Measurements from ENCODE around the gene YLPM1.

Gene YLPM1

DNA sequence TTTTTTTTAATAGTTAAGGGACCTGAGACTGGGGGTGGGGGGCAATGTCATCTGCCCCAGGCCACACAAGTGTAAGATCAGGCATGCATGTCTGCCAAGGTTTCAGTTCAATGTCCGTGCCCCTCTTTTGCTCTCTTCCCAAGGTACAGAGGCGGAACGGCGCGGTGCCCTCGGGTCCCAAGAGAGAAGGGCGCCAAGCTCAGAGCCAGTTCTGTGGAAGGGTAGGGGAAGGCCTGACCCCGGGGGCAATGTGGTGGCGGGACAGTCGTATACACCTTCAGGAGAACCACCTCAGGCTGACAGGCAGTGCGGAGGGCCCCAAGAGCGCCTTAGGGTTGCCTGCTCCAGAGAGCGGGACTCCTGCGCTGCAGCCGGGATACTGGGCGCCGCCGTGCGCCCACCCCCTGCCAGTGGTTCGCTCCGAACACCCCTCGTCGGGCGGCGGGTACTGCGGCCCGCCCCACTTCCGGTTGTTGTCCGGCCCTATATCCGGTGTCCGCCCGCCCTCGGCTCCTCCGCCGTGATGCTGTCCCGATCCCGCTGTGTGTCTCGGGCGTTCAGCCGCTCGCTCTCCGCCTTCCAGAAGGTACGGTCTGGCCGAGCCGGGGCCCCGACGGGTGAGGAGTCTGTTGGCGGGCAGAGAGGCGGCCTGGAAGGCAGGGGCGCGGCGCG is 118.5 kb downstream of the YLPM1 start, which contains the start of gene DLST:
TSS of gene DLST (plus strand) at position 486 of the 672 bp plus-strand sequence. CDS start at position 524, 38 bp downstream.
- TF ChIP-seq POLR2A (IDR thresholded peaks at IDR 0.05; ENCODE audit: low read depth, low read length) (peak; percentile 90), TAF1 (IDR thresholded peaks at IDR 0.05; ENCODE audit: borderline replicate concordance, low read depth, low read length) (peak; percentile 79; the same call in 1 of the 2 replicates), POLR2AphosphoS5 (IDR thresholded peaks at IDR 0.05; ENCODE audit: low read depth, low read length) (peak; percentile 87)
- FAIRE-seq (peak; percentile 95), DNase-seq (ENCODE audit: insufficient read length) (peak; percentile 92)

DNA sequence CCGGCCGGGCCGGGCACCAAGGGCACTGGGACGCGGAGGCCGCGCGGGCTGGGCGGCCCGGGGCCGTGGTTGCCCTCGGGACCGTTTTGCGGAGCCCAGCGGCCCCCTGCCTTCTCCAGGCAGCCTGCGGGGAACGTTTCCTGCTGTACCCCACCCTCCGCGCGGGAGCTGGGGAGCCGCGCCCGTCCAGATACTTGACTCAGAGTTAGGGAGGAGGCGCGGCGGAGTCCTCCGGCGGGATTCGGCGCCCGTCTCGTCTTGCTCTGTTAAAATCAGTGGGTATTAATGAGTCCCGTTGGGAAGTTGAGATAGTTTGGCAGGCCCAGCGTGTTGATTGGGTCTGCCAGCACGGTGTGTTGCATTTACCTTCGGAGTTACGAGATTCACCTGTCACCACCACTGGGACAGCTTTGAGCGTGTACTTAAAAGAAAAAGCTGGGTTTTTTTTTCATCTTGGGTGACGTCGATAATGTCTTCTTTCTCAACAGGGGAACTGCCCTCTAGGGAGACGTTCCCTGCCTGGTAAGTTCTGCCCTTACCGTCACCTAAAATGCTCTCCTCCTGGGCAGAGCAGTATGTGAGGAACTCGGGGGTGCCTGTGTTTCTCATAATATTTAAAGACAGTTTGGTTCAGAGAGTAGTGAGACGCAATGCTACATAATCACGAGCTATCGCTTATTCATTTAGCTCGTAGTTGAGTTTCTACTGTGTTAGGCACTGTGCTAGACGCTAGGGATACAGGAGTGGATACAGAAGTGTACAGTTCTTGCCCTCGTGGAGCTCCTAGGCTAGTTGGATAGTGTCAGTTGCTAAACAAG is 119.2 kb downstream of the YLPM1 start:
- DNase-seq (ENCODE audit: insufficient read length) (peak; percentile 46), FAIRE-seq (no peak)
- TF ChIP-seq POLR2A (IDR thresholded peaks at IDR 0.05; ENCODE audit: low read depth, low read length): no peak
- TF ChIP-seq POLR2AphosphoS5 (IDR thresholded peaks at IDR 0.05; ENCODE audit: low read depth, low read length): no peak
- TF ChIP-seq TAF1 (IDR thresholded peaks at IDR 0.05; ENCODE audit: borderline replicate concordance, low read depth, low read length): no peak
